ENCODE results near the gene ATG4B.

DNA sequence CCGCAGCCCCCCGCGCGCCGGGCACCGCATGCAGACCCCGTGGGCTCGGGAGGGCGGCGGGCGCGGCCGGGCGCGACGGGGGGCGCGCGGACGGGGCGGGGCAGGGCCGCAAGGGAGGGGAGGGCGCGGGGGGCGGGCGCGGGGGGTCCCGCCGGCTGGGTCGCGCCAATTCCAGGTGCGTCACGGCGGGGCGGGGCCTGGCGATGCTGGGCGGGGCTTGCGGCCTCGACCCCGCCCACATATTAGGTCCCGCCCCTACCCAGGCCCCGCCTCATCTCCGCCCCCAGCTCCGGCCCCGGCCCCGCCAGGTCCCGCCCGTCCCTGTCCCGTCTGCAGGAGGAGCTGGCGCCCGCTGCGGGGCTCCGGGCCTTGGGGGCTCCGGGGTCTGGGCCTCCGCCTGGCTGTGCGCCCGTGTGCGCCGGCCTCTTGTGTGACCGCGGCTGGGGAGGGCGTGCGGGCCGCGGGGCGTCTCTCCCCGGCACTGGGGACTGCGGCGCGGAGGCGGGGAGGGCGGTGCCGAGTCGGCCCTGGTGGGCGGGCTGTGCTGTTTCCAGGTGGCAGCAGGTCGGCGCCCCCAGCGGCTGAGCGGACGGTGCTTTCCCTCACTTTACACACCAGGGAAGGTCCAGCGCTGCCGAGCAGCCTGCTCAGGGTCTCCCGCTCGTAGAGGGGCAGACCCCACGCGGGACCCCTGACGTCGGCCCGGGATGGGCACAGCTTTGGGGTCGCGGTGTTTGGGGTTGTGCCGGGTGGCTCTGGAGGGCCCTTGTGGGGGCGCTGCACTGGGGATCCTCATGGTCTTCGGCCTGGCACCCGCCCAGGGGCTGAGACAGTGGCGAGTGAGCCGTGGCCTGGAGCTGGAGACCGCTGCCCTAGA is 64.9 kb downstream of the ATG4B start:
- TF ChIP-seq, protein P1, sequence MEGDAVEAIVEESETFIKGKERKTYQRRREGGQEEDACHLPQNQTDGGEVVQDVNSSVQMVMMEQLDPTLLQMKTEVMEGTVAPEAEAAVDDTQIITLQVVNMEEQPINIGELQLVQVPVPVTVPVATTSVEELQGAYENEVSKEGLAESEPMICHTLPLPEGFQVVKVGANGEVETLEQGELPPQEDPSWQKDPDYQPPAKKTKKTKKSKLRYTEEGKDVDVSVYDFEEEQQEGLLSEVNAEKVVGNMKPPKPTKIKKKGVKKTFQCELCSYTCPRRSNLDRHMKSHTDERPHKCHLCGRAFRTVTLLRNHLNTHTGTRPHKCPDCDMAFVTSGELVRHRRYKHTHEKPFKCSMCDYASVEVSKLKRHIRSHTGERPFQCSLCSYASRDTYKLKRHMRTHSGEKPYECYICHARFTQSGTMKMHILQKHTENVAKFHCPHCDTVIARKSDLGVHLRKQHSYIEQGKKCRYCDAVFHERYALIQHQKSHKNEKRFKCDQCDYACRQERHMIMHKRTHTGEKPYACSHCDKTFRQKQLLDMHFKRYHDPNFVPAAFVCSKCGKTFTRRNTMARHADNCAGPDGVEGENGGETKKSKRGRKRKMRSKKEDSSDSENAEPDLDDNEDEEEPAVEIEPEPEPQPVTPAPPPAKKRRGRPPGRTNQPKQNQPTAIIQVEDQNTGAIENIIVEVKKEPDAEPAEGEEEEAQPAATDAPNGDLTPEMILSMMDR (IDR thresholded peaks at IDR 0.05; ENCODE audit: insufficient read depth, low read length, poor library complexity, severe bottlenecking) = peak; percentile 69
- no peak for TF ChIP-seq EZH2phosphoT487 (conservative IDR thresholded peaks at IDR 0.05; ENCODE audit: low read length)
